AG08395 (cell line): Measurements from ENCODE around the gene FOXD2.

Experiments used
- DNase-seq: peaks from one replicate; pipeline ENCODE4 v3.0.0; 2012; ENCODE audit warnings: mixed read lengths, low spot score

The FOXD2 gene

GRCh38 chr1:47468709-47469389 is 31.0 kb downstream of the FOXD2 start:
- DNase-seq = no peak

DNA sequence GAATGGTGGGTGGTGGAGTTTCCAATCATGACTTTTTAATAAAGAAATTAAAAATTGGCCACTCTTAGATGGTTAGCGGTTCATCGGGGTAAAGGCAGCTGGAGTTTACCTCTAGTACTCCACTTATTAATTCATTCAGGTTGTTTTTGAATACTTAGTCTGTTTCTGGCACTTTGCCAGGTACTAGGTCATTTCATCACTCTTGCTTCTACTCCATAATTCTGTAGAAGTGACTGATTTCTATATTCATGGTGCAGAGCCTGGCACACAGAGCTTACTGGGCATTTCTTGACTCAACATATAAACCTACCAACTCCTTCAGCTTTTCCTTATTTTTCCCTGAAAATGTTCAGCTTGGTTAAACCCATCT is 31.5 kb downstream of the FOXD2 start:
- DNase-seq = no peak

GRCh38 chr1:47469910-47470309 is 32.1 kb downstream of the FOXD2 start:
- DNase-seq = no peak

- DNase-seq = peak; percentile 84
Measured at GRCh38 chr1:47471163-47471562, 33.3 kb downstream of the FOXD2 start.

DNA sequence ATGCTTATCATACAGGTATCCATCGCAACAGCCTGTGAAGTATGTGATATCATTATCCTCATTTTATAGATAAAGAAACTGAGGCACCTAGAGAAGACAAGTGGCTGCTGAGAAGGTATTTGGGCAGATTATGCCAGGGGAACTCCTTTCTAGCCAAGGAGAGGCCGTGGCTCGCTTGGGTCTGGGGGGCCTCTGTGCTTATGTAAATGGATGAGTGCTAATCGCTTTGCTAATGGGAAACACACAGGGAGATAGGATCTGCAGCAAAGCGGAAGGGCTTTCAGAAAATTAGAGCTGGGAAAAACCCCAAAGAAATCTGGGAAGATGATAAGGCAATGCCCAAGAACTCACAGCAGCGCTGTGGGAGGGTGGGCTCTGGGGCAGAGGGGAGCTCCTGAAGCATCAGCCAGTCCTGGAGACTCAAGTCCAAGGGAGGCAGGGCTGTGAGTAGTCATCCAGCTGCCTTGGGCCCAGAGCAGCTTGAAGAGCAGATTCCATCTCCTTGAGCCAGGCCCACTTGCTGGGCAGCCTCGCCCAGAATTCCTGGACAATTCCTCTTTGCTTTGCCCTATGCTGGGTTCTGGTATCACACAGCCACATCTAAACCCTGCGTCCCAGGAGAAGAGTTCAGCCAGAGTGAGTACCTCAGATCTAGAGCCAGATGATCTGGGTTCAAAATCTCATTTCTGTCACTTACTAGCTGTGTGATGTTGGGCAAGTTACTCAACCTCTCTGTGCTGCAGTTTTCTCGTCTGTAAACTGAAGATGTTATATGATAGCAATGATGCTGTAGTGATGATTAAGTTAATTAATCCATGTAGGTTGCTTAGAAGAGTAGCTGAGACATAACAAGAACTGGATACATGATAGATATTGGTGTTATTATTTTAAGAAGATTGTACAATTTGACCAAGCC is 36.7 kb downstream of the FOXD2 start:
- DNase-seq = no peak

DNA sequence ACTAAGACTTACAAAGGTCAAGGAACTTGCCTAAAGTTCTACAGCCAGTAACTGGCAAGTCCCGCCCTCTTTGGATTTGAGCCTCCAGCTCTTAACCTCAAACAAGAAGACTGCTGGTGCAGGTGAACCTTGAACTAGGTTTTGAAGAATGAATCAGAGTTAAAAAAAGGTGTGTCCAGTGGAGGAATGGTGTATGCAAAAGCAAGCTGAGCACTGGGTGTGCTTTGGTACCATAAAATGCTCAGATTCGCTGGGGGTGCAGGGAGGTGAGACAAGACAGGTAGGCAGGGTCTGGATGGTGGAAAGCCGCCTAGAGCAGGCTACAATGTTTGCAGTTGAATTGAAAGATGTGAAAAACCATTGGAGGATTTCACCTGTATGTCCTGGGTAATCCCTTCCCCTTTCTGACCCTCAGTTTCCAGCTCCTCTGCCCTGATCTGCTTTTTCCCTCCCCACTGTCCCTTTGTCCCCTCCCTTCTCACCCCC is 39.8 kb downstream of the FOXD2 start:
- DNase-seq = no peak

DNA sequence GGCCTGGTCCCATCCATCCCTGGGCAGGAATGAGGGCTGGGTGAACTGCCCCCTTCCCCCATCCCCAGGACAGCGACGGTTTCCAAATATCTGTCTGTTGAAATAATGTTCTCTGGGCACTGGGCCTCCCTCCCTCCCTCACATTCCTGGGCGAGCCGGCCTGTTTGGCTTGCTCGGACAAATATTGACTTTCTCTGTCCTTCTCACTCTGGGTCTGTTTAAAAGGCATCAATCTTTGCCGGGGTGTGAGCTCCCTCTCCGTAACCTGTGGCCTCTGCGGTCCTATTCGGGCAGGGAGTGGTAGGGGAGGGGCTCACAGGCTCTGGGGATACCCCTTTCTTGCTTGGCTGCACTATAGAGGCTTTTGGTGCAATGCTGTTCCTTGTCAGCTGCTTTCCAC is 40.2 kb downstream of the FOXD2 start:
- DNase-seq = peak; percentile 12

DNA sequence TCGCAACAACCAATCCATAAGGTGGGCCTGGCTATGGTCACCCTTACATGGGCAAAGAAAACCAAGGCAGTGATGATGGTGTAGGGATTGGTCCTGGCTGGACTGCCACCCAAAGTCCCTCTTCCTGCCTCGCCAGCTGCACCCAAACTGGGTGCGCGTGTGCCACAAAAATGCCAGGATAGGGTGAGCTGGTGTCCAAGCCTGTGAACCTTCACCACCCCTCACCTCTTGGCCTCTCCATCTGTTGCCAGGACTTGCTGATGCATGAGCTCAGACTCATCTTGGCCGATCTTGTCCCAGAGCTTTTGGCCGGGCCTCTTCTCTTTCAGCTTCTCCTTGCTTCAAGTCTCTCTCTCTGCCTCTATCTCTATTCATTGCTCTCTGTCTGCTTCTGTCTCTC is 41.8 kb downstream of the FOXD2 start:
- no peak for DNase-seq

DNA sequence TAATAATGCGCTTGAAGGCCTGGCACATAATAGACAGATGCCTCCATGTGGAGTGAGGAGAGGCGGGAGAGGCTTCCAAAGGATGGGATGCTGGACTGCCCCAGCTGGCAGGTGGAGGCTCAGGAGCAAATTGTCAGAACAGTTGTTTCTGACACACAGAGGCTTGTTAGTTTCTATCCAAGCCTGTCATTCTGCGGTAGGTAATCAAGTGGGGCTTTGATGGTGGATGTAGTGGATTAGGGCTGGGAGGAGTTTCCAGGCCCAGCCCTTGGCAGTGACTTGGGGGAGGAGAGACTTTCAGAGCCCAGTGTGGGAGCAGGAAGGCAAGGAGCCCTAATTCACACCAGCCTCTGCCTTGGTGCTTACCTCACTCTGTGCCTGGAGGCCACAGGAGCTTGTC is 44.1 kb downstream of the FOXD2 start:
- DNase-seq = no peak

DNA sequence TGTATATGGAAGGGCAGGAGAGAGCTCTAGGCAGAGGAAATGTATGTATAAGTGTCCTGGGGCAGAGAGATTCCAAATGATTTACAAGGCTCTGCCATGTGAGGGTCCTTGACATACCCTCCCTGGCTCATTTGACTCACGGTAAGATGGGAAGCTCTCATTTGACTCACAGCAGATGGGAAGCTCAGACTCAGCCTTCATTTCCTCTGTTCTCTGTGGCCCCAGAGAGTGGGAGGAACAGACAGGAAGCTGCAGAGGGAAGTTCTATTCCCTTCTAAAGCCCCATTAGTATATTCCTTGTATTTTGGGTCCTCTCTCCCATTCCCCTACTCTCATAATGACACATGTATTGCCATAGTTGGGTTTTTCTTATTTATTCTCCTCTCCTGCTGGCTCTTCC is 44.9 kb downstream of the FOXD2 start:
- no peak for DNase-seq

GRCh38 chr1:47483651-47484050 is 45.8 kb downstream of the FOXD2 start:
- DNase-seq = no peak

- DNase-seq = no peak
Measured at GRCh38 chr1:47485817-47486216, 48.0 kb downstream of the FOXD2 start.

DNA sequence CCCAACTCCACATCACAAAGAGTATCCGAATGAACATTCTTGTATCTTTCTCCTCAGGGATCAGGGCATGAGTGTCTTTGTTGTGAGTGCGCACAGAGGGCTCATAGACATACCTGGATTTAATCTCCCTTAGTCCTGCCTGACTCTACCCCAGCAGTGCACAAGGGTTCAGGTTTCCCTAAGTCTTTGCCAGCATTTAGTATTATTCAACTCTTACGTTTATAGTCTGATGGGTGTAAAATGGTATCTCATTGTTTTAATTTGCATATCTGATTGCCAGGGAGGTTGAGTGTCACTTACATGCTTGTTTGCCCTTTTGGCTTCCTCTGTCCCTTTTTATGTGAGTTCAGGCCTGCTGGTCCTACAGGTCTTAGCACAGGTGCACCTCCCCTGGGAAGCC is 49.5 kb downstream of the FOXD2 start:
- DNase-seq = no peak

GRCh38 chr1:47487850-47488450 is 50.1 kb downstream of the FOXD2 start:
- DNase-seq = no peak
